ENCODE results near the gene ARAP2.

ARAP2 gene

DNA sequence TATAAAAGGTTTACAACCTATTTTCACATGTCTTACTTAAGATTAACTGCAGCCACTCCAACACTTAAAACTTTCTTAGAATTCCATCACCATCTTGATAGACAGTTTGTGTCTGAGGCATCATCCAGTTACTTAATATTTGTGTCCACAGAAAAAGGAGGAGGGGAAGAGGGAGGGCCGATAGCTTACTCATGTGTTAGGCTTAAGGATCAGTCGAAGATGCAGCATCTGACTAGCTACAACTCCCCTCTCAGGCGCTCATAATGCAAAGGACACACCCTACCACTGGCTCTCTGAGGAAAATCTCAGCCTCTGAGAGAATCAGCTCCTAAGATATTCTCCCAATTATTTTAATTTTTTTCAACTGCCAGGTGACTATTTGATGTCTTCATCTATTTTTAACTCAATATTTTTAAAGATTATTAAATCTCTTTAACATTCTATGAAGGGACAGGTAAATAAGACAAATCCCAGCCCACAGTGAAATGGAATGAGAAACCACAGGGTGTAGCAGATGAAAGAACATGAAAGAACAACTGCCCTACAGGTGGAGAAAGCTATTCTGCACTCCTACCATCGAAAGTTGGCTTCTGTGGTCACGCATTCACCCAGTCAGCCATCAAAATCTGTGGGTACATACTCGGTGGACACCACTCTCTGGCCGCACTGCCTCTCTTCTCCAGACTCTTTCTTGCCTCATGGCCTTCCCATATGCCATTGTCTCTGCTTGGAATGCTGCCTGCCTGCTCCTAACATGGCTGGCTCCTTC lies 48.0 kb downstream of the ARAP2 start:
- H3K27ac ChIP-seq = no peak overlapping the region
- no peaks in the 10 kb centered on the region for H3K36me3 ChIP-seq (ENCODE audit: insufficient read depth)
- no peak overlapping the region for H2AFZ ChIP-seq (ENCODE audit: low read depth)
- H3K27me3 ChIP-seq (ENCODE audit: insufficient read depth, low read depth) = no peaks in the 10 kb centered on the region
- no peak overlapping the region for H3K4me2 ChIP-seq
- H4K20me1 ChIP-seq (ENCODE audit: insufficient read depth) = no peaks in the 10 kb centered on the region
- H3K9ac ChIP-seq = no peak overlapping the region
- no peak for TF ChIP-seq CTCF (conservative IDR thresholded peaks at IDR 0.05; ENCODE audit: low read depth, low read length)
- H3K4me3 ChIP-seq (IDR thresholded peaks at IDR 0.05; ENCODE audit: insufficient read depth, low read depth, low read length) = no peak overlapping the region
- H3K79me2 ChIP-seq (ENCODE audit: insufficient read depth, low read depth) = no peaks in the 10 kb centered on the region
- H3K4me1 ChIP-seq (ENCODE audit: low read depth, poor library complexity, severe bottlenecking) = no peaks in the 10 kb centered on the region

GRCh38 chr4:36192922-36193321 lies 51.4 kb downstream of the ARAP2 start:
- Histone ChIP-seq H4K20me1 (ENCODE audit: insufficient read depth) (no peaks in the 10 kb centered on the region), H3K4me1 (ENCODE audit: low read depth, poor library complexity, severe bottlenecking) (no peaks in the 10 kb centered on the region)

GRCh38 chr4:36189511-36190226 lies 54.6 kb downstream of the ARAP2 start:
- Histone ChIP-seq H3K36me3 (ENCODE audit: insufficient read depth) (no peaks in the 10 kb centered on the region), H2AFZ (ENCODE audit: low read depth) (no peak overlapping the region), H3K4me2 (no peak overlapping the region), H3K9ac (no peak overlapping the region), H3K27me3 (ENCODE audit: insufficient read depth, low read depth) (no peaks in the 10 kb centered on the region), H3K4me1 (ENCODE audit: low read depth, poor library complexity, severe bottlenecking) (no peaks in the 10 kb centered on the region), H4K20me1 (ENCODE audit: insufficient read depth) (no peaks in the 10 kb centered on the region), H3K4me3 (IDR thresholded peaks at IDR 0.05; ENCODE audit: insufficient read depth, low read depth, low read length) (no peak overlapping the region), H3K27ac (no peak overlapping the region), H3K79me2 (ENCODE audit: insufficient read depth, low read depth) (no peaks in the 10 kb centered on the region)
- no peak for TF ChIP-seq CTCF (conservative IDR thresholded peaks at IDR 0.05; ENCODE audit: low read depth, low read length)

More at GRCh38 chr4:36192922-36193321, 51.4 kb downstream of the ARAP2 start:
- no peaks in the 10 kb centered on the region for H3K27me3 ChIP-seq (ENCODE audit: insufficient read depth, low read depth)
- no peak overlapping the region for H3K9ac ChIP-seq
- H3K36me3 ChIP-seq (ENCODE audit: insufficient read depth) = no peaks in the 10 kb centered on the region
- H2AFZ ChIP-seq (ENCODE audit: low read depth) = no peak overlapping the region
- H3K4me2 ChIP-seq = no peak overlapping the region
- no peak for TF ChIP-seq CTCF (conservative IDR thresholded peaks at IDR 0.05; ENCODE audit: low read depth, low read length)
- H3K4me3 ChIP-seq (IDR thresholded peaks at IDR 0.05; ENCODE audit: insufficient read depth, low read depth, low read length) = no peak overlapping the region
- no peak overlapping the region for H3K27ac ChIP-seq
- H3K79me2 ChIP-seq (ENCODE audit: insufficient read depth, low read depth) = no peaks in the 10 kb centered on the region

- Histone ChIP-seq H2AFZ (ENCODE audit: low read depth) (no peak overlapping the region), H3K36me3 (ENCODE audit: insufficient read depth) (no peaks in the 10 kb centered on the region), H3K79me2 (ENCODE audit: insufficient read depth, low read depth) (no peaks in the 10 kb centered on the region), H3K4me2 (no peak overlapping the region), H3K27ac (no peak overlapping the region), H3K9ac (no peak overlapping the region), H3K27me3 (ENCODE audit: insufficient read depth, low read depth) (no peaks in the 10 kb centered on the region), H3K4me1 (ENCODE audit: low read depth, poor library complexity, severe bottlenecking) (no peaks in the 10 kb centered on the region), H4K20me1 (ENCODE audit: insufficient read depth) (no peaks in the 10 kb centered on the region), H3K4me3 (IDR thresholded peaks at IDR 0.05; ENCODE audit: insufficient read depth, low read depth, low read length) (no peak overlapping the region)
- peak; percentile 38; the same call in 1 of the 2 replicates for TF ChIP-seq CTCF (conservative IDR thresholded peaks at IDR 0.05; ENCODE audit: low read depth, low read length)
Measured at GRCh38 chr4:36187723-36188333, 56.5 kb downstream of the ARAP2 start.

Measured in KMS-11 (cell line).